CD4-positive, alpha-beta T cell (primary cell): ENCODE data around the gene ETV5. TPM values are rescaled to one million over a fixed set of nuclear protein-coding genes. Genes with fewer than 3 reads are reported as not detected.

Experiments
- ATAC-seq: fragments of 200-7000 bp; cut with Tn5 transposase; one replicate; pipeline ENCODE4 v1.10.0; 2022; ENCODE audit warnings: mild to moderate bottlenecking; ENCODE audit not compliant: poor library complexity
- CTCF ChIA-PET: fragments of 350-600 bp; sonication (Branson Sonifier 250); formaldehyde crosslinking; loops from one replicate; lab custom pipeline; 2021; ENCODE audit warnings: antibody characterized with exemption, inconsistent platforms; lab: Charles Lee
- POLR2A ChIA-PET: fragments of 350-600 bp; sonication (Branson Sonifier 250); formaldehyde crosslinking; loops from one replicate; lab custom pipeline; 2021; ENCODE audit warnings: antibody characterized with exemption, inconsistent platforms; lab: Charles Lee
- DNase-seq, 14 experiments: peaks; one replicate each; pipeline ENCODE4 v3.0.0-alpha.2; 2013 to 2020; ENCODE audit warnings: mixed read lengths in 2 of 14
- H3K27ac ChIP-seq, 2 donors: one replicate each; pipeline versions ENCODE4 v1.5.1 to v1.7.0; 2013; ENCODE audit warnings: low read length in 2 of 2, low read depth in 1 of 2, mild to moderate bottlenecking in 1 of 2
- H3K27me3 ChIP-seq, 2 experiments: 1 replicate in 1 of 2; 2 replicates in 1 of 2; pipeline versions ENCODE4 v1.6.1 to v1.7.0; 2013; ENCODE audit warnings: low read length in 2 of 2, control low read depth in 1 of 2, mild to moderate bottlenecking in 1 of 2, moderate library complexity in 1 of 2; ENCODE audit not compliant: insufficient read depth in 2 of 2, control insufficient read depth in 1 of 2
- H3K36me3 ChIP-seq: one replicate; pipeline ENCODE4 v1.6.1; 2013; ENCODE audit warnings: low read length, control low read depth; ENCODE audit not compliant: insufficient read depth
- H3K4me1 ChIP-seq: one replicate; pipeline ENCODE4 v1.6.1; 2013; ENCODE audit warnings: low read length, control low read depth; ENCODE audit not compliant: insufficient read depth
- H3K4me3 ChIP-seq: one replicate; pipeline ENCODE4 v1.5.1; 2013; ENCODE audit warnings: mild to moderate bottlenecking, low read length, moderate library complexity
- H3K9me3 ChIP-seq, 2 experiments: 1 replicate in 1 of 2; 2 replicates in 1 of 2; pipeline versions ENCODE4 v1.6.1 to v1.7.0; 2013; ENCODE audit warnings: low read length in 2 of 2, mild to moderate bottlenecking in 2 of 2, control low read depth in 1 of 2, moderate library complexity in 1 of 2; ENCODE audit not compliant: control insufficient read depth in 1 of 2, insufficient read depth in 1 of 2
- H3K27ac Mint-ChIP-seq: one replicate; pipeline ENCODE4 v1.8.0; 2020; ENCODE audit warnings: mixed read lengths
- H3K27me3 Mint-ChIP-seq: one replicate; pipeline ENCODE4 v1.8.0; 2021; ENCODE audit warnings: mixed read lengths
- H3K36me3 Mint-ChIP-seq: one replicate; pipeline ENCODE4 v1.8.0; 2021; ENCODE audit warnings: low read depth, mixed read lengths
- H3K4me1 Mint-ChIP-seq: one replicate; pipeline ENCODE4 v1.8.0; 2021; ENCODE audit warnings: low read depth, mixed read lengths
- H3K4me3 Mint-ChIP-seq: one replicate; pipeline ENCODE4 v1.8.0; 2020; ENCODE audit warnings: mild to moderate bottlenecking, mixed read lengths
- H3K9me3 Mint-ChIP-seq: one replicate; pipeline ENCODE4 v1.8.0; 2020; ENCODE audit warnings: mixed read lengths
- intact Hi-C, 2 experiments: fragments of 100-400 bp; cut with DNase I in 1 of 2; cut with micrococcal nuclease in 1 of 2; formaldehyde crosslinking; loops; one replicate each; pipeline versions ENCODE4 v1.15.1 to v1.9.0; 2023 to 2025; cut with DNase I, micrococcal nuclease
- total RNA-seq, 174 experiments: library from RNA in 2 of 174; stranded (reverse) in 2 of 174; gene quantifications; one replicate each; pipeline ENCODE4 v1.2.3 and lab custom pipeline; 2021 to 2026
- TF ChIP-seq, protein P1 (sequence below): fragments of 200-600 bp; IDR thresholded peaks from one replicate; pipeline ENCODE4 v1.8.0; 2022; ENCODE audit warnings: antibody characterized with exemption, mild to moderate bottlenecking

Gene ETV5
- total RNA-seq, 2 experiments from 2014 or later: not detected

DNA sequence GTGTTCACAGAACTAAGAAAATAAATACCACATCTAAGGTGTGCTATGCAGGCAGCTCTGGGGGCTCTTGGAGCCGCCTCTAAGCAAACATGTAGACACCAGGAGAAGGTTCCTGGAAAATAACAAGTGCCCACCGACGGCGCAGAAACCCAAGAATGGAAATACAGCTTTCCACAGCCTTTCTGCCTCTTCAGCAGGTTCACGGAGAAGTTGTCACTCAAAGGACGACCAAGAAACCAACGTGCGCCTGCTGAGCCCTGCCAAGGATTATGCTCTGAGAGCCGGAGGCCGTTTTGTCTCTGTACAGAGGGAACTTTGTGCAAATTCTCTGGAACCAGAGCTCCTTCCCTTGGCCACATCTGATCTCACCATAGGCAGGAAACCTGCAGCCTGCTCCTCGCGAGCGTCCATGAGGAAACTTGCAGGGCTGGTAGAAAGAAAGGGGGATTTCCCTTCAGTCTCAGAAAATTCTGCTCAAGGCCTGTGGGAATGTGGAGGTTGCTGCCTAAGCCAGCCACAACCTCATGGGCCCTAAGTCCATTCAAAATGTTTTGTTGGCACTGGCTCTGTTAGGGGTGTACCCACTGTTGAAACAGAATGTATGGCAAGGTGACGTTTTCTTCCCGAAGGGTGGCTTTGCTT is 40.6 kb upstream of the ETV5 start:
- Histone ChIP-seq H3K4me3 (no peak overlapping the region), H3K4me1 (no peaks in the 10 kb centered on the region), H3K27me3 (peaks cover 8 to 16% of the 10 kb centered on the region in 2 experiments), H3K27ac (no peak overlapping the region), H3K36me3 (no peaks in the 10 kb centered on the region), H3K9me3 (no peaks in the 10 kb centered on the region)
- no peak overlapping the region for H3K4me3 Mint-ChIP-seq
- ChIA-PET CTCF (no interaction called here), POLR2A (no interaction called here)
- H3K36me3 Mint-ChIP-seq: no peaks in the 10 kb centered on the region
- TF ChIP-seq, protein P1, sequence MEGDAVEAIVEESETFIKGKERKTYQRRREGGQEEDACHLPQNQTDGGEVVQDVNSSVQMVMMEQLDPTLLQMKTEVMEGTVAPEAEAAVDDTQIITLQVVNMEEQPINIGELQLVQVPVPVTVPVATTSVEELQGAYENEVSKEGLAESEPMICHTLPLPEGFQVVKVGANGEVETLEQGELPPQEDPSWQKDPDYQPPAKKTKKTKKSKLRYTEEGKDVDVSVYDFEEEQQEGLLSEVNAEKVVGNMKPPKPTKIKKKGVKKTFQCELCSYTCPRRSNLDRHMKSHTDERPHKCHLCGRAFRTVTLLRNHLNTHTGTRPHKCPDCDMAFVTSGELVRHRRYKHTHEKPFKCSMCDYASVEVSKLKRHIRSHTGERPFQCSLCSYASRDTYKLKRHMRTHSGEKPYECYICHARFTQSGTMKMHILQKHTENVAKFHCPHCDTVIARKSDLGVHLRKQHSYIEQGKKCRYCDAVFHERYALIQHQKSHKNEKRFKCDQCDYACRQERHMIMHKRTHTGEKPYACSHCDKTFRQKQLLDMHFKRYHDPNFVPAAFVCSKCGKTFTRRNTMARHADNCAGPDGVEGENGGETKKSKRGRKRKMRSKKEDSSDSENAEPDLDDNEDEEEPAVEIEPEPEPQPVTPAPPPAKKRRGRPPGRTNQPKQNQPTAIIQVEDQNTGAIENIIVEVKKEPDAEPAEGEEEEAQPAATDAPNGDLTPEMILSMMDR: no peak
- H3K9me3 Mint-ChIP-seq: no peaks in the 10 kb centered on the region
- no peak for ATAC-seq
- H3K4me1 Mint-ChIP-seq: peaks cover 8% of the 10 kb centered on the region
- H3K27me3 Mint-ChIP-seq: peaks cover 59% of the 10 kb centered on the region
- no peak overlapping the region for H3K27ac Mint-ChIP-seq
- intact Hi-C loops: no loop called here
- DNase-seq: no peak

DNA sequence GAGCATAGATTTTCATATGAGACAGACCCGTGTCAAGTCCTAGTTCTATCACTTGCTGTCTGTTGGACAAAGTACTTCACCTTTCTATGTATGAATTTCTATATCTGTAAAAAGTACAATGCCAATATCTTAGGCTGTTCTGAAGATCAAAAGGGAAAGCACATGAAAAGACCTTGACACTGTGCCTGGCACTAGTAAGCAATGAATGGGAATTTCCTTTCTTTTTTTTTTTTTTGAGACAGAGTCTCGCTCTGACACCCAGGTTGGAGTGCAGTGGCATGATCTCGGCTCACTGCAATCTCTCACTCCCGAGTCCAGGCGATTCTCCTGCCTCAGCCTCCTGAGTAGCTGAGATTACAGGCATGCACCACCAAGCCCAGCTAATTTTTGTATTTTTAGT is 35.4 kb upstream of the ETV5 start:
- POLR2A ChIA-PET: no interaction called here
- CTCF ChIA-PET: no interaction called here
- ATAC-seq (no peak), DNase-seq (no peak)
- Histone ChIP-seq H3K4me3 (no peak overlapping the region), H3K9me3 (no peaks in the 10 kb centered on the region), H3K4me1 (no peaks in the 10 kb centered on the region), H3K36me3 (no peaks in the 10 kb centered on the region), H3K27me3 (peaks cover 0 to 7% of the 10 kb centered on the region in 2 experiments), H3K27ac (no peak overlapping the region)
- intact Hi-C loops: no loop called here
- H3K9me3 Mint-ChIP-seq: no peaks in the 10 kb centered on the region
- H3K27me3 Mint-ChIP-seq: peaks cover 33% of the 10 kb centered on the region
- no peak overlapping the region for H3K4me3 Mint-ChIP-seq
- no peaks in the 10 kb centered on the region for H3K36me3 Mint-ChIP-seq
- no peak overlapping the region for H3K27ac Mint-ChIP-seq
- no peaks in the 10 kb centered on the region for H3K4me1 Mint-ChIP-seq
- TF ChIP-seq, protein P1: no peak

DNA sequence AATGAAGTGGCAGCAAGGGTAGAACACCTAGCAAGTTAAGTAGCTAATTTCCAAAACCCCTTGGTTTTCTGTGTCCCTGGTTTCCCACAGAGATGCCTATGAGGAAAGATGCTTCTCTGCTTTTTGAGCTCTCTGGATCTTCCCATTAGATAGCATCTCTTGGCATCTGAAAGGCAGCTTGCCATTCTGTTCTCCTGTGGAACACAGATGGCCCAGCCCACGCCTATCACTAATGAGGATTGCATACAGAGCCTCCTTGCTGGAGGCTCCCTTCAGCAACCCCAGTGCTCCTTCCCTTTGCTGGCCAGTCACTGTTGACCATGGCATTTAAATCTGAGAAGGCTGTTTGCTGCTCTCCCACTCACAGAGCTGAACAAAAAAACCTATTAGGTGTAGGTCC is 34.4 kb upstream of the ETV5 start:
- H3K4me3 ChIP-seq: no peak overlapping the region
- H3K27me3 Mint-ChIP-seq: peaks cover 30% of the 10 kb centered on the region
- H3K9me3 ChIP-seq: no peaks in the 10 kb centered on the region
- no peak overlapping the region for H3K27ac Mint-ChIP-seq
- H3K4me1 ChIP-seq: no peaks in the 10 kb centered on the region
- no peak for DNase-seq
- no peak for ATAC-seq
- POLR2A ChIA-PET: no interaction called here
- H3K36me3 ChIP-seq: no peaks in the 10 kb centered on the region
- H3K9me3 Mint-ChIP-seq: no peaks in the 10 kb centered on the region
- TF ChIP-seq, protein P1: no peak
- no peaks in the 10 kb centered on the region for H3K4me1 Mint-ChIP-seq
- CTCF ChIA-PET: no interaction called here
- H3K4me3 Mint-ChIP-seq: no peak overlapping the region
- intact Hi-C loops: no loop called here
- no peaks in the 10 kb centered on the region for H3K36me3 Mint-ChIP-seq
- H3K27ac ChIP-seq: no peak overlapping the region
- H3K27me3 ChIP-seq: peaks cover 0 to 3% of the 10 kb centered on the region in 2 experiments
